Stimulated activated CD4-positive, alpha-beta T cell treated with anti-CD3 and anti-CD28 coated beads, Interleukin-1b, Interleukin-23, amount 100 ng/mL, for 4 hours (primary cell): ENCODE results near the gene SH3TC1.

Source experiments
- DNase-seq, 2 donors: peaks; one replicate each; pipeline ENCODE4 v3.0.0-alpha.2; 2020; ENCODE audit warnings: low read depth in 2 of 2

The SH3TC1 gene

GRCh38 chr4:8229331-8229975, 30.4 kb downstream of the SH3TC1 start:
- DNase-seq, result peak in 1 of 2 donors; percentile 27

GRCh38 chr4:8230033-8230432, 30.9 kb downstream of the SH3TC1 start:
- DNase-seq, result no peak

GRCh38 chr4:8230891-8231290, 31.8 kb downstream of the SH3TC1 start:
- DNase-seq, result no peak

GRCh38 chr4:8231551-8232049, 32.5 kb downstream of the SH3TC1 start:
- DNase-seq, result no peak

GRCh38 chr4:8232748-8233147, 33.7 kb downstream of the SH3TC1 start:
- DNase-seq, result no peak

GRCh38 chr4:8233672-8234484, 34.8 kb downstream of the SH3TC1 start:
- DNase-seq, result no peak

GRCh38 chr4:8234715-8235114, 35.6 kb downstream of the SH3TC1 start:
- no peak for DNase-seq

- DNase-seq, result no peak
Measured at GRCh38 chr4:8235224-8235623, 36.1 kb downstream of the SH3TC1 start.

- no peak for DNase-seq
Measured at GRCh38 chr4:8235686-8236085, 36.6 kb downstream of the SH3TC1 start.

- no peak for DNase-seq
Measured at GRCh38 chr4:8236106-8236919, 37.2 kb downstream of the SH3TC1 start.

GRCh38 chr4:8236920-8237195, 37.8 kb downstream of the SH3TC1 start:
- DNase-seq, result no peak

- no peak for DNase-seq
Measured at GRCh38 chr4:8237256-8237989, 38.3 kb downstream of the SH3TC1 start.

- no peak for DNase-seq
Measured at GRCh38 chr4:8238036-8238511, 39.0 kb downstream of the SH3TC1 start.

GRCh38 chr4:8238515-8239053, 39.5 kb downstream of the SH3TC1 start:
- DNase-seq, result no peak

- DNase-seq, result no peak
Measured at GRCh38 chr4:8239226-8239625, 40.1 kb downstream of the SH3TC1 start.

GRCh38 chr4:8239661-8240060, 40.6 kb downstream of the SH3TC1 start:
- DNase-seq, result no peak

GRCh38 chr4:8240211-8241041, 41.3 kb downstream of the SH3TC1 start:
- DNase-seq, result no peak

GRCh38 chr4:8241211-8241779, 42.2 kb downstream of the SH3TC1 start:
- no peak for DNase-seq

- DNase-seq, result peak; percentile 84 to 85
Measured at GRCh38 chr4:8241895-8242696, 43.0 kb downstream of the SH3TC1 start.
